NB4 (cell line): Measurements from ENCODE around the gene KIF13A.

ENCODE experiments used
- MYC ChIP-seq: IDR thresholded peaks from 2 replicates; pipeline ENCODE4 v1.6.1; 2011; ENCODE audit warnings: low read depth, low read length
- POLR2A ChIP-seq: IDR thresholded peaks from 2 replicates; pipeline ENCODE4 v1.6.1; 2011; ENCODE audit warnings: mild to moderate bottlenecking; ENCODE audit not compliant: insufficient read length; ENCODE audit errors: extremely low read depth
- TF ChIP-seq, protein P1 (sequence below): IDR thresholded peaks from one replicate; pipeline ENCODE4 v1.5.1; 2012; ENCODE audit warnings: low read depth, low read length

DNA sequence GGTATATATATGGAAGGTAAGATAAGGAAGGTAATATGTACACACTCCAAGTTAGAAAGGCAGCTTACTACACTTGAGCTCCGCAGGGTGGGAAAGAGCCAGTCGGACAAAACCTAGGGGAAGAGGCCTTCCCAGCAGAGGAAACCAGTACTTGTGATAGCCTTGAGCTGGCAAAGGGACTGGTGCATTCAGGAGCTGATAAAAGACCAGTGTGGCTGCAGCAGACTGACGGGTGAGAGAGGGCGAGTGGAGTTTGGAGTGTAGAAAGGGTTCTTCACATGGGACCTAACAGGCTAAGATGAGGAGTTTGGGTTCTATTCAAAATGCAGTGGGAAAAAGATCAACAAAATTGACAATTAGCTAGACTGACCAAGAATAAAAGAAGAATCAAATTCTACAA, 49.3 kb upstream of the KIF13A start:
- no peak for TF ChIP-seq POLR2A
- TF ChIP-seq, protein P1, sequence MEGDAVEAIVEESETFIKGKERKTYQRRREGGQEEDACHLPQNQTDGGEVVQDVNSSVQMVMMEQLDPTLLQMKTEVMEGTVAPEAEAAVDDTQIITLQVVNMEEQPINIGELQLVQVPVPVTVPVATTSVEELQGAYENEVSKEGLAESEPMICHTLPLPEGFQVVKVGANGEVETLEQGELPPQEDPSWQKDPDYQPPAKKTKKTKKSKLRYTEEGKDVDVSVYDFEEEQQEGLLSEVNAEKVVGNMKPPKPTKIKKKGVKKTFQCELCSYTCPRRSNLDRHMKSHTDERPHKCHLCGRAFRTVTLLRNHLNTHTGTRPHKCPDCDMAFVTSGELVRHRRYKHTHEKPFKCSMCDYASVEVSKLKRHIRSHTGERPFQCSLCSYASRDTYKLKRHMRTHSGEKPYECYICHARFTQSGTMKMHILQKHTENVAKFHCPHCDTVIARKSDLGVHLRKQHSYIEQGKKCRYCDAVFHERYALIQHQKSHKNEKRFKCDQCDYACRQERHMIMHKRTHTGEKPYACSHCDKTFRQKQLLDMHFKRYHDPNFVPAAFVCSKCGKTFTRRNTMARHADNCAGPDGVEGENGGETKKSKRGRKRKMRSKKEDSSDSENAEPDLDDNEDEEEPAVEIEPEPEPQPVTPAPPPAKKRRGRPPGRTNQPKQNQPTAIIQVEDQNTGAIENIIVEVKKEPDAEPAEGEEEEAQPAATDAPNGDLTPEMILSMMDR, result no peak
- no peak for TF ChIP-seq MYC
